KOPT-K1 (cell line): Measurements from ENCODE around the gene GLT8D1.
A peak's percentile ranks its signal among the peaks of the same experiment; 100 is the strongest.

Source experiments
- H3K27ac ChIP-seq: fragments of 200-600 bp; sonication (generic); 2 replicates; pipeline ENCODE4 v1.5.1; 2016; ENCODE audit warnings: antibody characterized with exemption, mild to moderate bottlenecking, low read depth, low read length; ENCODE audit not compliant: poor library complexity, severe bottlenecking
- H3K36me3 ChIP-seq: fragments of 200-600 bp; sonication (generic); 2 replicates; pipeline ENCODE4 v1.5.1; 2017; ENCODE audit warnings: antibody characterized with exemption, mild to moderate bottlenecking, low read length, moderate library complexity; ENCODE audit not compliant: insufficient read depth
- H3K9me3 ChIP-seq: fragments of 200-600 bp; sonication (generic); 2 replicates; pipeline ENCODE4 v1.5.1; 2017; ENCODE audit warnings: antibody characterized with exemption, low read length, mild to moderate bottlenecking; ENCODE audit not compliant: insufficient read depth, poor library complexity, severe bottlenecking

Gene GLT8D1

GRCh38 chr3:52694528-52695189, 10.9 kb downstream of the GLT8D1 start:
- Histone ChIP-seq H3K36me3 (peaks cover 99% of the 10 kb centered on the region), H3K9me3 (no peaks in the 10 kb centered on the region), H3K27ac (no peak overlapping the region)

- H3K9me3 ChIP-seq: no peaks in the 10 kb centered on the region
- peaks cover 100% of the 10 kb centered on the region for H3K36me3 ChIP-seq
- no peak overlapping the region for H3K27ac ChIP-seq
Measured at GRCh38 chr3:52693071-52693470, 12.5 kb downstream of the GLT8D1 start.

GRCh38 chr3:52690560-52690959, 15.0 kb downstream of the GLT8D1 start:
- Histone ChIP-seq H3K9me3 (no peaks in the 10 kb centered on the region), H3K27ac (no peak overlapping the region), H3K36me3 (peaks cover 91% of the 10 kb centered on the region)

- Histone ChIP-seq H3K9me3 (no peaks in the 10 kb centered on the region), H3K27ac (no peak overlapping the region), H3K36me3 (peaks cover 77% of the 10 kb centered on the region)
Measured at GRCh38 chr3:52689151-52689550, 16.4 kb downstream of the GLT8D1 start.

GRCh38 chr3:52688266-52688665, 17.3 kb downstream of the GLT8D1 start:
- Histone ChIP-seq H3K9me3 (no peaks in the 10 kb centered on the region), H3K36me3 (peaks cover 75% of the 10 kb centered on the region), H3K27ac (no peak overlapping the region)

- Histone ChIP-seq H3K27ac (peak within 1 kb of the TSS; percentile 82), H3K36me3 (peaks cover 71% of the 10 kb centered on the region), H3K9me3 (no peaks in the 10 kb centered on the region)
Measured at GRCh38 chr3:52685709-52686691, 19.6 kb downstream of the GLT8D1 start, which contains the start of the genes GNL3 and PBRM1. Gene GNL3 (plus strand): TSS chr3:52686032. CDS start chr3:52686093, 61 bp downstream. Gene PBRM1 (minus strand): TSS chr3:52685913.

- Histone ChIP-seq H3K9me3 (no peaks in the 10 kb centered on the region), H3K27ac (peak overlapping the region; percentile 82), H3K36me3 (peaks cover 71% of the 10 kb centered on the region)
Measured at GRCh38 chr3:52685285-52685708, 20.3 kb downstream of the GLT8D1 start.

- H3K9me3 ChIP-seq: no peaks in the 10 kb centered on the region
- peak overlapping the region; percentile 82 for H3K27ac ChIP-seq
- peaks cover 71% of the 10 kb centered on the region for H3K36me3 ChIP-seq
Measured at GRCh38 chr3:52684184-52684583, 21.4 kb downstream of the GLT8D1 start.

GRCh38 chr3:52683611-52684010, 22.0 kb downstream of the GLT8D1 start:
- Histone ChIP-seq H3K36me3 (peaks cover 71% of the 10 kb centered on the region), H3K9me3 (no peaks in the 10 kb centered on the region), H3K27ac (no peak overlapping the region)

GRCh38 chr3:52682016-52682415, 23.6 kb downstream of the GLT8D1 start:
- Histone ChIP-seq H3K36me3 (peaks cover 71% of the 10 kb centered on the region), H3K27ac (no peak overlapping the region), H3K9me3 (no peaks in the 10 kb centered on the region)

GRCh38 chr3:52681596-52681995, 24.0 kb downstream of the GLT8D1 start:
- peaks cover 71% of the 10 kb centered on the region for H3K36me3 ChIP-seq
- no peaks in the 10 kb centered on the region for H3K9me3 ChIP-seq
- H3K27ac ChIP-seq: no peak overlapping the region

- Histone ChIP-seq H3K9me3 (no peaks in the 10 kb centered on the region), H3K27ac (no peak overlapping the region), H3K36me3 (peaks cover 86% of the 10 kb centered on the region)
Measured at GRCh38 chr3:52679811-52680210, 25.8 kb downstream of the GLT8D1 start.

GRCh38 chr3:52679199-52679538, 26.4 kb downstream of the GLT8D1 start:
- H3K36me3 ChIP-seq: peaks cover 92% of the 10 kb centered on the region
- no peak overlapping the region for H3K27ac ChIP-seq
- no peaks in the 10 kb centered on the region for H3K9me3 ChIP-seq

GRCh38 chr3:52678265-52679198, 27.1 kb downstream of the GLT8D1 start:
- H3K36me3 ChIP-seq: peaks cover 94% of the 10 kb centered on the region
- H3K27ac ChIP-seq: no peak overlapping the region

More at GRCh38 chr3:52678265-52679198, 27.1 kb downstream of the GLT8D1 start:
- H3K9me3 ChIP-seq: no peaks in the 10 kb centered on the region
